Measurements from ENCODE around the gene NFATC2. TPM values are rescaled to one million over a fixed set of nuclear protein-coding genes. Genes with fewer than 3 reads are reported as not detected.

The NFATC2 gene
- under 0.01 and 0.19 TPM in 2 replicates for total RNA-seq

DNA sequence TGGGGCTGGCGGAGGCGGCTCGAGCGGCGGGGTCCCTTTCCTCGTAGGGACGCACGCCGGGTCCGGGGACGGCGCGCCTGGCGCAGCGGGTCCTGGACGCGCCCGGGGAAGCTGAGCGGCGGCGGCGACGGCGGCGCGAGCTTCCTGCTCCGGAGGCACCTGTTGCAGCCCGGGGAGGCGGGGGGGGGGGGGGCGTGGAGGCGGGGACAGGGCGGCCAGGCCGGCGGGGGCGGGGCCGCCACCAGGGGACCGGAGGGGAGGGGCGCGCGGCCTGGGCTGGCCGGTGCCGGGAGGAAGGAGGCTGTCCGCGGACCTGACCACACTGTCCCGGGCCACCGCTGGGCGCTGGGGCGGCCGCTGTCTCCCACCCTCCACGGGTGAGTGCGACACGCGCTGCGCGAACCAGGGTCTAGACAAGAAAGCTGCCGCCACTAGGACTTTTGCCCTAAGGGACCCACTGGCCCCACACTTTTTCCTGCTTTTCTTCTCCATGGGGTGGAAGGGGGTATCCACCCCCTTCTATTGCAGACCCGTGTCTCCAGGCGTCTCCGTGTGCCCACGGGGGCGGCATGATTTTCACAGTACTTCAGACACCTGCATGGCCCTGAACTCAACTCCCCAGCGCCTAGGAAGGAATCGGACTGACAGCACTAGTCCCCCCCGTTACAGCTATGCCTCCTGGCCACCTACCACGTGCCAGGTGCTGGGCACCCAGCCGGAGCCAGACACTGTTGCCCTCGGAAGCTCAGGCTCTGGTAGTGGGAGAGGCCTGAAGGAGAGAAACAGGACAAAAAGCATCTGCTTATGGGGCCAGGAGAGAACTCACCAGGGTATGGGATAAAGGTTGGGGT is at the start of gene NFATC2:
Gene NFATC2, minus strand, starts transcription at position 149 of the 851 bp plus-strand sequence. CDS start 220 bp downstream, outside the sequence.

Other genes with a start within 250 kb of the NFATC2 start
- 23.2 and 40.3 TPM in 2 replicates for gene ATP9A, start 225.7 kb upstream of the NFATC2 start, total RNA-seq

Measured in regular cardiac myocyte (primary cell).